HG03520 (cell line): ENCODE measurements around the gene ZBTB38.

Experiments
- ATAC-seq: cut with Tn5 transposase; IDR thresholded peaks from one replicate; pipeline ENCODE4 v1.9.1; 2021; ENCODE audit warnings: mild to moderate bottlenecking, moderate library complexity; ENCODE audit not compliant: unreplicated experiment

Gene ZBTB38, protein sequence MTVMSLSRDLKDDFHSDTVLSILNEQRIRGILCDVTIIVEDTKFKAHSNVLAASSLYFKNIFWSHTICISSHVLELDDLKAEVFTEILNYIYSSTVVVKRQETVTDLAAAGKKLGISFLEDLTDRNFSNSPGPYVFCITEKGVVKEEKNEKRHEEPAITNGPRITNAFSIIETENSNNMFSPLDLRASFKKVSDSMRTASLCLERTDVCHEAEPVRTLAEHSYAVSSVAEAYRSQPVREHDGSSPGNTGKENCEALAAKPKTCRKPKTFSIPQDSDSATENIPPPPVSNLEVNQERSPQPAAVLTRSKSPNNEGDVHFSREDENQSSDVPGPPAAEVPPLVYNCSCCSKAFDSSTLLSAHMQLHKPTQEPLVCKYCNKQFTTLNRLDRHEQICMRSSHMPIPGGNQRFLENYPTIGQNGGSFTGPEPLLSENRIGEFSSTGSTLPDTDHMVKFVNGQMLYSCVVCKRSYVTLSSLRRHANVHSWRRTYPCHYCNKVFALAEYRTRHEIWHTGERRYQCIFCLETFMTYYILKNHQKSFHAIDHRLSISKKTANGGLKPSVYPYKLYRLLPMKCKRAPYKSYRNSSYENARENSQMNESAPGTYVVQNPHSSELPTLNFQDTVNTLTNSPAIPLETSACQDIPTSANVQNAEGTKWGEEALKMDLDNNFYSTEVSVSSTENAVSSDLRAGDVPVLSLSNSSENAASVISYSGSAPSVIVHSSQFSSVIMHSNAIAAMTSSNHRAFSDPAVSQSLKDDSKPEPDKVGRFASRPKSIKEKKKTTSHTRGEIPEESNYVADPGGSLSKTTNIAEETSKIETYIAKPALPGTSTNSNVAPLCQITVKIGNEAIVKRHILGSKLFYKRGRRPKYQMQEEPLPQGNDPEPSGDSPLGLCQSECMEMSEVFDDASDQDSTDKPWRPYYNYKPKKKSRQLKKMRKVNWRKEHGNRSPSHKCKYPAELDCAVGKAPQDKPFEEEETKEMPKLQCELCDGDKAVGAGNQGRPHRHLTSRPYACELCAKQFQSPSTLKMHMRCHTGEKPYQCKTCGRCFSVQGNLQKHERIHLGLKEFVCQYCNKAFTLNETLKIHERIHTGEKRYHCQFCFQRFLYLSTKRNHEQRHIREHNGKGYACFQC (N-terminal part only)

GRCh38 chr3:141368062-141368924 is at the start of gene ZBTB38:
TSS of gene ZBTB38 (plus strand) at chr3:141368504. CDS start at chr3:141442389, 73,885 bp downstream.
- no peak for ATAC-seq

- no peak for ATAC-seq
These were observed 47.8 kb upstream of the ZBTB38 start for GRCh38 chr3:141320399-141321108.

DNA sequence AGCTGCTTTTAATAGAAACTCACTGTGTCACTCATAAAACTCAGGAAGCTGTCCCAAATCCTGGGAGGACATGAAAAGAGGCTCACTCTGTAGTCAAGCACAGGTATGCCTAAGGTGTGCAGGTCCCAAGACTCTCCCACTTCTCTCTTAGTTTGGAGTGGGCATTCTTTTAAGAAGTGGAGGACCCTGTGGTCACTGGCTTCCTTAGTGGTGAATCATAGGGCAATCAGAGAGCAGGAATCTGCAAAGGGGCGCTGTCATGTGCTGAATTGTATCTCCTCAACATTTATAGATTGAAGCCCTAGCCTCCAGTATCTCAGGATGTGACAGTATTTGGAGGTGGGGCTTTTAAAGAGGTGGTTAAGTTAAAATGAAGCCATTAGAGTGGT is 47.2 kb upstream of the ZBTB38 start:
- ATAC-seq = no peak

DNA sequence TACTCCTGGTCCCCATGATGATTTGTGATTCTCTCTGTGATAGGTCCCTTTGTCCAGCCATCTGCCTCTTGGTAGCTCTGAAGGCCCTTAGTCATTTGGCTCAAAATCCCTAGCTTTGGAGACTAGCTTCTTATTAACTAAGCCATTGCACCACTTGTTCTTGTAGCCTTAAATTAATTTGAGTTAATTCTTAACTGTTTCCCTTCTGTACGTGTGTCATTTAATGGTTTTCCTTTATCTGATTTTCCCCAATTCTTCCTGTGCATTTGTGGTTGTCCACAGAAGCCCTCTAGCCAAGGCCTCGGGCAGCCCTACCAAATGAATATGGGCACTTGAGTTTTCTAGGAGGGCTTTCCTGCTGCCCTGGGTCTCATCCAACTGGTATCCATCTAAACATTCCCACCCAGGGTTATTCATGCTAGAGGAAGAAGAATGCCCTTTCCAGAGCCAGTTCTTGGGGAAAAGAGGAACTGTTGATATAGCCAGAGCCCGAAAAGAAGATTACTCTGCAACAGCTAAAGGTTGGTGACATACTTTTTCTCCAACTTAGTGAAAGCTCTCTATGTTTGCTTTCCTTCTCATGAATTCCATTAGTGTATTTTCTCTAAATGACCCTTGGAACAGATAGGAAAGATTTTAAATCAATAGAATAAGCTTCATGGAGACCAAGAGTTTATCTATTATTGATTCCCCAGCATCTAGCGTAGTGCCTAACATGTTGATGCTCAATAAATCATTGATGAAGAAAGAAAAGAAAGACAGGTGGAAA is 44.2 kb upstream of the ZBTB38 start:
- no peak for ATAC-seq

DNA sequence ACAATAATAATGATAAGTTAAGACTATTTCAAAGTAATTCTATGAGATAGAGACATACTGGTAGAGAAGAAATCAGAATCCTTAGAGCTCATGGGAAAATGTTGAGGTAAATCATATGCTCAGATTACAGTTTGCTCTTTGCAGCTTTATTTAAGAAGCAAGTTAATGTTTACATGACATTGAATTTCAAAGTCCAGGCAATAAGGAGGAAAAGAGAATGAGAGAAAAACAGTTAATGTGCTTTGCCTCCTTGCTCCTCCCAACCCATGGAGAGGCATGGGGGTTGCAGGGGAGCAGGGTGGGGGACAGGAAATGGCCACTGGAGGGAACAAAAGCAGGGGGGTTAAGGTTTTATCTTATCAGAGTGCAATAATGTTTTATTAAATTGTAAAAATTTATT is 42.2 kb upstream of the ZBTB38 start:
- ATAC-seq = no peak

DNA sequence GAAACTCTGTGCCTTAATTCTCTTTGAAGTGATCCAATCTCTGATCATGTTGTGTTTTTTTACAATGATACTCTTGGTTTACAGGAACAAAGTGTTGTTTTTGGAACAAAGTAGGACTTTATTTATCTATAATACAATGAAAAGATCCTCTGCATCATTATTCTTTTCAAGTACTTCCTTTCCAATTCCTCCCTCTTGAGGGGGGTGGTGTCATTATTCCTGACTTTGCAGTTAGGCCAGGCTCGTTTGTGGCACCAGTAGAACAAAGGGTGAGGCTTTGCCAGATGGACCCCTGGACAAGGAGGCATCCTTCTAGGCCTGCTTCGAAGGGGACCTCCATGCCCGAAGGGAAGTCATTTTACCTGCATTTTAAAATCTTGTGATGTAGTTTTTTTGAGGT is 41.7 kb upstream of the ZBTB38 start:
- ATAC-seq = no peak

GRCh38 chr3:141328286-141329166 is 39.8 kb upstream of the ZBTB38 start:
- ATAC-seq = no peak

DNA sequence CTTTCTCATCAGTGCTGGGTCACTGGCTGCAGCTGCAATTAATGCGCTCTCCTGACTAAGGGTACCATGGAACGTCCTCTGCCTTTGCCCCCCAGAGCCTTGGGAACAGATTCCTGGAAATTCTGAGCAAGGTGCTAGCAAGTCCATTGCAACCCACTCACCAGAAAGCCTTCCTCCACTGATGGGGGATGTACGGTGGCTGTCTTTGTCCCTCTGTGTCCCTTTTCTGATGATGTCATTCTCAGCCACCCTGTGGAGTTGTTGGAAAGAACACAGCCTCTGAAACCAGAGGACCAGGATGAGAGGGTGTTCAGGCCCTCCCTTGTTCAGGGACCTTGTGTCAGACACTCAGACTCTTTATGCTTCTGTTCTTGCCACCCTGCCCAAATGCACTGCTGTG is 38.1 kb upstream of the ZBTB38 start:
- ATAC-seq = no peak

DNA sequence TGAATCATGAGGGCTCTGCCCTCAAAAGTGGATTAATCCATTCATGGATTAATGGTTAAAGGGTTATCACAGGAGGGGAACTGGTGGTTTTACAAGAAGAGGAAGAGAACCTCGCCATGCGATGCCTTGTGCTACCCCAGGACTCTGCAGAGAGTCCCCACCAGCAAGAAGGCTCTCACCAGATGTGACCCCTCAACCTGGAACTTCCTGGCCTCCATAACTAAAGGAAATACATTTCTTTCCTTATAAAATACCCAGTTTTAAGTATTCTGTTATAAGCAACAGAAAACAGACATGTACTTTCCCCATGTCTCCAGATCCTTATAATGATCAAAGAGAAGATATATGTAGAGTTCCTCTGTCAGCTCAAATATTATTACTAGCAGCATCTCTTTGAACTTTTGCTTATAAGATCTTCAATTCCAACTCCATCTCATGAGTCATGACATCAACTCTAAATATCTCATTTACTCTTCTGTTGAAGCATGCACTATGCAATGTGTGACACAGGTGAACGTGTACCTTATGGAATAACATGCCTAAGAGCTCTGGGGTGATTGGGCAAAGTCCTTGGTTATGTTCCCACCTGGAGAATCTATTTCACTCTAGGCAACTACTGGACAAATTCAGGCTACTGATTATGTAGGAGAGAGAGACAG is 37.5 kb upstream of the ZBTB38 start:
- no peak for ATAC-seq

GRCh38 chr3:141331377-141332318 is 36.7 kb upstream of the ZBTB38 start:
- no peak for ATAC-seq

GRCh38 chr3:141332416-141332815 is 35.9 kb upstream of the ZBTB38 start:
- no peak for ATAC-seq

DNA sequence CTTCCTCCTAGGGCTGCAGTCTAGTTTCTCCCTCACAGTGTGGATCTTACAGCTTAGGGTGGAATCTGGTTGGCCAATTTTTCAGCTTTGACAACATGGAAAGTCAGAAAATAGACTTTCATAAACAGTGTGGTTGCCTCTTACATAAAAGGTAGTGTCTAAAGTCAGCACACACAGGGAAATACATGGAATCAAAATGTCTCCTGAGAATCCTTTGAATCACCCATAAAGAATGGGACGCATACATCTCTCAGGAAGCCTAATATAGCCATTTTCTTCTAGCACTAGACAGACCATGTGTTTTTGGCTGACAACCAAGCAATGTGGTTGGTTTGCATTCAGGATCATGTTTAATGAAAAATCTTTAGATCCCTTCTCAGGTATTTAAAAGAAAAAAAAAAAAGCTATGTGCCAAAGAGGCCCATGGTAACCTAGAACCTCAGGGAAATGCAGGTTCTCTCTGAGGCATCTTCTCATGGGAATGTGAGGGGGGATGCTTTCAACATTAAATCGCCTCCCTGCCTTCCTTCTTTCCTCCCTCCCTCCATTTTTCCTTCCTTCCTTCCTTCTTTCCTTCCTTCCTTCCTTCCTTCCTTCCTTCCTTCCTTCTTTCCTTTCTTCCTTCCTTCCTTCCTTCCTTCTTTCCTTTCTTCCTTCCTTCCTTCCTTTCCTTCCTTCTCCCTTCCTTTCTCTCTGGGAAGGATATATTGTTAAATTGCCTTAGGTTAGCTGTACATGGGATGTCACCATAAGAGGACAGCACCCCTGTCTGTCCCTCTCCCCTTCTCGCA is 34.3 kb upstream of the ZBTB38 start:
- no peak for ATAC-seq

DNA sequence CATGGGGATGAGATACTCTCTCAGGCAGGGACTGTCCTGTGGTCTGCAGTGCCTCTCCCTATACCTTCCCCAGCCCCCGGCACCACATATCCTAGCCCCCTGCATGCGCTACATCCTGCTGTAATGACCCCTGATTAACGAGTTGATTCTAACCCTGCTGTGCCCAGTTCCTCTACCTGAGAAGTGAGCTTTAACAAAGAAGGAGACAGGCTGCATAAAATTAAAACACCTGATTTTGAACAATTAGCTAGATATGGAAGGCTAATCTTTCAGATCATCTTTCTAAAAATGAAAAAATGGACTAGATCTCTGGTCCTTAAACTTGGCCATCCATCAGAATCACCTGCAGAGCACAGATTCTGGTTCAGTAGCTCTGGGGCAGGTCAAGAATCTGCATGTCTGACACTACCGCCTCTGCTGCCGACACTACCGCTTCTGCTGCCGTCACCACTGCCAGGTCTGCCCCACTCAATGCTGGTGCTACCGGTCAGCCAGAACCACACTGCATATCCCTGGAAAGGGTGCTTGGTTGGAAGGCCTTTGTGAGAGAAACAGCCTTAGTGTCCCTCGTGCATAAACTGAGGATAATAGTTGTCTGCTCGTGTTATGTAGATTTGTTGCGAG is 33.6 kb upstream of the ZBTB38 start:
- ATAC-seq = no peak

- no peak for ATAC-seq
These were observed 32.7 kb upstream of the ZBTB38 start for GRCh38 chr3:141335531-141336061.
